T follicular helper cell (primary cell): Measurements from ENCODE around the gene CDK15.
"Not testable (repeated sequence)": the region's sequence is repeated elsewhere in the genome, so short reads cannot be mapped to it uniquely, and the experiment has no call there.

Experiments
- DNase-seq: peaks from one replicate; pipeline ENCODE4 v3.0.0-alpha.2; 2020; ENCODE audit warnings: low read depth
- total RNA-seq, 2 experiments: gene quantifications; one replicate each; lab custom pipeline; 2026; lab: John Stamatoyannopoulos, UW

CDK15 gene
- 0 reads per million in 2 experiments for total RNA-seq

DNA sequence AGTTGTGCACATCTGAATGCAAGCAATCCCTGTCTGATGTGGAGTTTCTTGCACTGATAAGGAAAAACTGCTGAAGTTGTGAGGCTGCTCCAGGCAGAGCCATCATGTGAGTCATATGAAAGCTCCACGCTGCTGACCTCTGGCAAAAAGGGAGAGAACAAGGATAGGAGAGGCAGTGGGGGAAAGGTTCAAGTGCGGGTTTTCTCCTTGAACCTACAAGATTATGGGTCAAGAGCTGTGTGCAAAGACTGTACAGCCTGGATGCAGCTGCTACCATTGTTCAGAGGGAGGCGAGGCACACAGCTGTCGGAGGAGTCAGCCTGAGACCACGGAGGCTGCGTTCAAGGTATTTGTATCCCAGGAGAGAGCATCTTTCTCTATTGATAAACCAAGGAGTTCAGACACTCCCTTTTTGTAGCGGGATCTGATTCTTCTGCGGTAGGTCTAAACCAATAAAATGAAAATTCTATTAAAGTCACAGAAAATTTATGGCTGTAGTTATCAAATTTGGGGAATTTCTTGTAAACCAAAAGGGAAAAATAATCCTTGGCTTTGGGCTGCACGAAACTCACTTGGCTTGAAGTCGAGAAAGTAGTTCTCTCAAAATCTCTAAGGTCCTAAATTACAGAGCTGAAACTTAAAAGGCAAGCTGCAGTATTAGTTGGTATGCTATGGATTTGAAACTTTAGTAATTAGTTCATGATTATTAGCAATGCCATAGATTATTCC is at the start of gene CDK15:
Gene CDK15, plus strand, starts transcription at position 96 of the 729 bp plus-strand sequence. Its CDS starts 128 bp downstream, at position 224.
- DNase-seq, result no peak

DNA sequence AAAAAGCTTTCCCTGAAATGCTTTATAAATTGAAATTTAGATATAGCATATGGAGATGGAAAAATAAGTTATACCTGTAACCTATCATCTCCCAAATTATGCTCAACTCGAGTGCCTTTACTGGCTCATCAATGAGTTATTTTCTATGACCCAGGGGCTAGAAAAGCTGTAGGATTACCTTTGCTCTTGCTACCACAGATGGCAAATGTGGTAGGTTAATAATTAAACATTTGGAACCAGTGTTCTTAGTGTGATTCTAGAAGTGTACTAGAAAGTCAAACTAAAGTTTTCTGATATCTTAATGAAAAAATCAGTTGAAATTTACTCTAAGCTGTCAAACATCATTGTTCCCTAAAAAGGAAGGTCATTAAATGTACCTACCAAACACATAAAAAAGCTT is 48.1 kb upstream of the CDK15 start:
- DNase-seq, result no peak

- no peak for DNase-seq
These were observed 47.5 kb upstream of the CDK15 start for GRCh38 chr2:201758873-201759272.

DNA sequence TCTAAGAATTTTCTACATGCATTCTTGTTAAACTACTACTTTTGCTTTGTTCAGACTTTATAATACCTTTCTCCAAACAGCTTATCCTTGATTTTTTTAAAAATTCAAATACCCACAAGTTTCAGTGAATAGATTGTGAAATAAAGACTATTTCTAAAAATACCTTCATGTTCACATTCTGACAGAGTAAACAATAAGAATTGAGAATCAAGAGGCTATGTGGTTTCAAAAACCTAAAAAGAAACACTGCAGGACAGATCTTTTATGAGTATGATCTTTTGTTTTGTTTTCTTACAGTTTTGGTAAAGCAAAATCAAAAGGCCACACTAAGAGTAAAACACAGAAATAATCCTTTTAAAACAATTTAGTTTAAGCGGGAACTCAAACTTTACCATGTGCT is 46.8 kb upstream of the CDK15 start:
- no peak for DNase-seq

GRCh38 chr2:201761101-201761500 is 45.2 kb upstream of the CDK15 start:
- DNase-seq, result no peak

DNA sequence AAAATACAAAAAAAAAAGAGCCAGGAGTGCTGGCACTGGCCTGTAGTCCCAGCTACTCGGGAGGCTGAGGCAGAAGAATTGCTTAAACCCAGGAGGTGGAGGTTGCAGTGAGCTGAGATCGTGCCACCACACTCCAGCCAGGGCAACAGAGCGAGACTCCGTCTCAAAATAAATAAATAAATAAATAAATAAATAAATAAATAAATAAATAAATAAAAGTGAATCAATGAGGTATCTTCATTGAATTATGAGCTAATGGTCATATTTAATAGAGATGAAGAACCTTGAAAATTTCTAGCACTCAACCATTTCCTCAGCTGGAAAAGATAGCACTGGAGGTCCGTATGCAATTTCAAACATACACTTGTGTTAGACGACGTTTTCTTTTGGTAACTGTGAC is 41.9 kb upstream of the CDK15 start:
- not testable (repeated sequence) for DNase-seq

- DNase-seq, result no peak
These were observed 40.5 kb upstream of the CDK15 start for GRCh38 chr2:201765799-201766198.

GRCh38 chr2:201768918-201769317 is 37.4 kb upstream of the CDK15 start:
- no peak for DNase-seq

DNA sequence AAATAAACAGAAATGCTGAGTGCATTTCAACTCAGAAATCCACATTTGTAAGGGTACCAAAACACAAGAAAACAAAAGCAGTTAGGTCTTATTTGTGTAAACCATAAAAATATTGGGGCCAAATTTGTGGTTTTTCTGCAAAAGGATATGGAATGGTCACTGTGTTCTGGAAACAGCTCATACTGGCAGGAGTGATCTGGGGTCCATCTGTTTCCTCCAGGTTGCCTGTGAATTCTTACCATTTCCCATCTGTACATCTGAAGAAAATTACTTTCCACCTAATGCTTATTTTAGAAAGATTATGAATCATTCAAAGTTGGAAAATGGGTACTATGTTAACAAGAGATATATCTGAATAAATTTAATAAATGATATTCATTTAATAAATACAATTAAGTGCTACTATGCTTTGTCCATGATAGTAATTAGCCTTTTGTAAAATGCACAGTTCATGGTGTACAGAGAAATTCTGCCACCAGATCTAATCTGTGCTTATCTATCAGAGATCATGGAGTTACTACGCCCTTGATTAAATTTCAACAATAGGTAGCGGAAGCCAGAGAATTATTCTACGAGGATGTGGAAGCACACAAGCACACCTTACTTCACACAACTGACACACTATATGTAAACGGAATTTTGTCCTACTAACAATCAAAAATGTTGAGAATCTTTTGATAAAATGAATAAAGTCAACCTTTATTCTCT is 36.5 kb upstream of the CDK15 start:
- DNase-seq, result no peak

- DNase-seq, result no peak
These were observed 32.3 kb upstream of the CDK15 start for GRCh38 chr2:201773990-201774389.

GRCh38 chr2:201774546-201774945 is 31.8 kb upstream of the CDK15 start:
- DNase-seq, result no peak

DNA sequence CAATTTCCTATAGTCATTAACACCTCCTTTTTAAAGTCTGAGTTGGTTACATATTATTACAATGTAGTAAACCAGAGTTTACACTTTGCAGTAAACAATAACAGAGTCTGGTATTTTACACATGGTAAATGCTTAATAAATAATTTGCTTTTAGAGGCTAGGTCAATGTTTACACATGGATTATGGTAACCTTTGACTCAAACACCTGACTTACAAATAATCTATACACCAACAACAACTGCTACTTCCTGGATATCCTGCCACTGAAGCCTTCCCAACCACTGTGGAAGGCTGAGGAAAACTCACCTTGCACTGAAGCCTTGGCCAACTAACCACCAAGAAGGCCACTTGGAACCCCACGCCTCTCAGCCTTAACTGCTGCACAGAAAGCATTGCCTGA is 31.0 kb upstream of the CDK15 start:
- no peak for DNase-seq

DNA sequence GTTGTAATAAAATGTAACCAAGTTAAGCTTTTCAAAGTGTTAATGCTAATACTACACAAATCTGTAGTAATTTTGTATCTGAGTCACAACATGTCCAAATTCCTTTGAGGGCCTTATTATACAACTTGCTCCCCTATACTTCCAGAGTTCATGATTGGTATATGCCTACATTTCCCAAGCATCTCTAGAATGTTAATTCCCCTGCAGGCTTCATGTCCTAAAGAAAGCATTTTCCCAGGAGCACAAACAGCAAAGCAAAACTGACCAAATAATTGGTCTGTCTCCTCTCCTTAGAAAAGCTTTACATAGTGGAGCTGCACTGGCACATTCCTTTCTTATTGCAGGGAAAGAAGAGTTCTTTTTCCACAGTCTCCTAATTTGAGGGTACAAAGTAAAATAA is 29.3 kb upstream of the CDK15 start:
- no peak for DNase-seq

DNA sequence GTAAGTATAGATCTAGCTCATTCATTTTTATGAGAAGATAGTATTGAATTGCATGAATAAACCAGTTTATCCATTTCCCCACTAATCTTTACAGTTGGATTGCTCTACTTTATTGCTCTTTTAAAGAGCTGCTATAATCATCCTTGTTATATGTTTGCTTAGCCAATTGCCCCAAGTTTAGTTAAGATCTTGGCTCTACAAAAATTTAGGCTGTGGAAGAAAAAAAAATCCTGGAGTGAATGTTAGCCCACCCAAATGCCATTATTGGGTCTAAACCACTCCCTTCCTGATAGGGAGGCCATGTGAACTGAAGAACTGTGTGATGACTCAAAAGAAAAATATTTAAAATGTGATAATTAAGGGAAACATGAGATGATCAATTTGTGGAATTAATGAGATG is 28.5 kb upstream of the CDK15 start:
- DNase-seq, result no peak

- DNase-seq, result no peak
These were observed 26.2 kb upstream of the CDK15 start for GRCh38 chr2:201779901-201780673.

GRCh38 chr2:201780674-201781493 is 25.5 kb upstream of the CDK15 start, which contains the start of gene ALS2:
Gene ALS2, minus strand, starts transcription at chr2:201780933. Its CDS starts 12,048 bp downstream, at chr2:201768885.
- peak; percentile 88 for DNase-seq

GRCh38 chr2:201781557-201782051 is 24.7 kb upstream of the CDK15 start:
- DNase-seq, result no peak

- no peak for DNase-seq
These were observed 21.8 kb upstream of the CDK15 start for GRCh38 chr2:201784563-201784962.

DNA sequence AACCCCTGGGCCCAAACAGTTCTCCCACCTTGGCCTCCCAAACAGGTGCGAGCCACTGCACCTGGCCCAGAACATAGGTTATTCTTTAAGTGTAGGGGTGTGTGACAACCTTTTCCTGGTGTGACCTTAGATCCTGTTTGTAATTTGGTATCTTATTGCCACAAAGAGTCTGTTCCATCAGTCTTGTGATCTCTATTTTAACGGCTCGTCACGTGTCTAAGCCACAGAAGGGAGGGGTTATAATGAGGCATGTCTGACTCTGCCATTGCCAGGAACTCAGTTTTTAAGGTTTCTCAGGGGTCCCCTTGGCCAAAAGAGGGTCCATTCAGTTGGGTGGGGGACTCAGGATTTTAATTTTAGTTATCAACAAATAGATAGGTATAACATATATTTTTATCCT is 21.2 kb upstream of the CDK15 start:
- DNase-seq, result no peak

DNA sequence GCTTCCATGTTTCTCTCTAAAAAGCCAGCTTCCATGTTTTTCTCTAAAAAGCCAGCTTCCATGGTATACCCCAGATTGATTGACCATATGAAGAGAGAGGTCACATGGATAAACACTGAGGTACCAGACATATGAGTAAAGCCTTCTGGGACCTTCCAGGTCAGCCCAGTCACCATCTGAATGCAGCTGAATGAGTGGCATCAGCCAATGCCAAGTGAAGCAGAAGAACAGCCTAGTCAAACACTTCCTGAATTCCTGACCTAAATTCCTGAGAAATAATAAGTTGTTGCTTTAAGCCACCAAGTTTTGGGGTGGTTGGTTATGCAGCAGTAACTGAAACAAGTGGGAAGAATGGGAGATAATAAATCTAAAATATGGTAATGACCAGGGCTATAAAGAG is 19.9 kb upstream of the CDK15 start:
- no peak for DNase-seq

- DNase-seq, result no peak
These were observed 18.0 kb upstream of the CDK15 start for GRCh38 chr2:201788371-201788770.

- DNase-seq, result no peak
These were observed 16.9 kb upstream of the CDK15 start for GRCh38 chr2:201789395-201789794.
